PFSK-1 (cell line): ENCODE results near the gene SPATA12.

Experiments
- POLR2AphosphoS5 ChIP-seq: IDR thresholded peaks from 2 replicates; pipeline ENCODE4 v1.6.1; 2012; ENCODE audit warnings: low read depth, mild to moderate bottlenecking, control low read depth, low read length, moderate library complexity
- SIN3A ChIP-seq: IDR thresholded peaks from 2 replicates; pipeline ENCODE4 v1.6.1; 2012; ENCODE audit warnings: mild to moderate bottlenecking, low read length, moderate library complexity, borderline replicate concordance; ENCODE audit not compliant: insufficient read depth
- TAF1 ChIP-seq: IDR thresholded peaks from 2 replicates; pipeline ENCODE4 v1.6.1; 2012; ENCODE audit warnings: low read length, control low read depth, borderline replicate concordance; ENCODE audit not compliant: insufficient read depth

DNA sequence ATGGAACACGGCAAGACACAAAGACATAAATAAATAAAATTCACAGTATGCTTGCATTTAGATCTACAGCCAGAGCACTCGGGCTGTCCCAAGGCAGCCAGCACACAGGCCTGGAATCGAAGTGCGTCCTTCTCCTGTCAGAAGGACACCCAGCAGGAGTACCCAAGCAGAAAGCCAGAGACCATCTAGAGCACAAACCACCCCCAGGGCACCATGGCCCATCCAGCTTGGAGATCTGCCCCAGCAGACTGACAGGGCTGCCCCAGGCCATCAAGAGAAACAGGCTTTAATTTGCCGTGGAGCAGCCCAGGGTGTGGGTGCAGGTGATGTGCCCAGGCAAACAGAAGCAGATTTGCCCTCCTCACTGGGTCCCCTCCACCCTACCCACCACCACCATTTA is 7.8 kb upstream of the SPATA12 start:
- no peak for TF ChIP-seq TAF1
- TF ChIP-seq SIN3A: no peak
- no peak for TF ChIP-seq POLR2AphosphoS5
